Measurements from ENCODE around the gene ARHGAP31. TPM values are rescaled to one million over a fixed set of nuclear protein-coding genes. Genes with fewer than 3 reads are reported as not detected.

Gene ARHGAP31
- total RNA-seq, 2 donors from 2014 or later = 5.7 to 7.9 TPM

DNA sequence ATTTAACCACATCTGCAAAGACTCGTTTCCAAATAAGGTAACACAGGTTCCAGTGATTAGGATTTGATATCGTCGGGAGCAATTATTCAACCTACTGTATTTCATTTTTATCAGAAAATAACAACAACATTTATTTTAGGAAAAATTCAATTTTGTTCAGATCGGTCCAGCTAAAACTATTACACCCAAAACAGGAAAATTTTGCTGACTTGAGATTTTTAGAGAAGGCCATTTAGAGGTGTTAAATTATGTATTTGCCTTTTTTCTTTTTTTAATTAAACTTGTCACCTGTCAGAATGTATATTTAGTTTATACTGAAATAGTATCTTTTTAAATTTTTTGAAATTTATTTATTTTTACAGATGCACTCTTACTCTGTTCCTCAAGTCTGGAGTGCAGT is 81.3 kb downstream of the ARHGAP31 start:
- Histone ChIP-seq H3K27me3 (no peaks in the 10 kb centered on the region), H3K36me3 (replicated peaks in 1 of 2; ENCODE audit: insufficient read depth in 1 of 2, low read depth in 2 of 2) (no peaks in the 10 kb centered on the region), H3K9me3 (no peaks in the 10 kb centered on the region), H3K27ac (no peak overlapping the region), H3K4me3 (no peak overlapping the region), H3K4me1 (no peaks in the 10 kb centered on the region)
- DNase-seq (no peak), ATAC-seq (no peak)
- intact Hi-C loops (cut with DNase I) = no loop called here
- 91 to 94% methylated on average over 4 of the region's 4 CpGs for WGBS, 2 donors
- TF ChIP-seq, protein P1, sequence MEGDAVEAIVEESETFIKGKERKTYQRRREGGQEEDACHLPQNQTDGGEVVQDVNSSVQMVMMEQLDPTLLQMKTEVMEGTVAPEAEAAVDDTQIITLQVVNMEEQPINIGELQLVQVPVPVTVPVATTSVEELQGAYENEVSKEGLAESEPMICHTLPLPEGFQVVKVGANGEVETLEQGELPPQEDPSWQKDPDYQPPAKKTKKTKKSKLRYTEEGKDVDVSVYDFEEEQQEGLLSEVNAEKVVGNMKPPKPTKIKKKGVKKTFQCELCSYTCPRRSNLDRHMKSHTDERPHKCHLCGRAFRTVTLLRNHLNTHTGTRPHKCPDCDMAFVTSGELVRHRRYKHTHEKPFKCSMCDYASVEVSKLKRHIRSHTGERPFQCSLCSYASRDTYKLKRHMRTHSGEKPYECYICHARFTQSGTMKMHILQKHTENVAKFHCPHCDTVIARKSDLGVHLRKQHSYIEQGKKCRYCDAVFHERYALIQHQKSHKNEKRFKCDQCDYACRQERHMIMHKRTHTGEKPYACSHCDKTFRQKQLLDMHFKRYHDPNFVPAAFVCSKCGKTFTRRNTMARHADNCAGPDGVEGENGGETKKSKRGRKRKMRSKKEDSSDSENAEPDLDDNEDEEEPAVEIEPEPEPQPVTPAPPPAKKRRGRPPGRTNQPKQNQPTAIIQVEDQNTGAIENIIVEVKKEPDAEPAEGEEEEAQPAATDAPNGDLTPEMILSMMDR (IDR thresholded peaks at IDR 0.05) = no peak
- TF ChIP-seq POLR2A (IDR thresholded peaks at IDR 0.05) = no peak

DNA sequence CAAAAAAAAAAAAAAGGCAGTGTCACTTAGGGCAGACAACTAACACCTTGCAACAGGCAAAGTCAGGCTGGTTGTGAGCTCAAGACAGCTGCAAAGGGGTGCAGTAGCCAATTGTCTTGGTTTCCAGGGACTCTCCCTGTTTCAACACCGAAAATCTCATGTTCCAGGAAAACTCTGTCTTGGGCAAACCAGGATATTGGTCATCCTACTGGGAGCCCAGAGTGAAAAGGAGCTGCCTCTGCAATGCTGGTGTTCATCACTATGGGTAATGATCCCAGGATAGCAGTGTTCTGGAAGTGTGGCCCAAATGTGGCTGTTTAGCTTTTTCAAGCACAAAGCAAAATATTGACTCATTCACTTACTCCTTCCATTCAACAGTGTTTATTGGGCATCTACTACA is 82.6 kb downstream of the ARHGAP31 start:
- H3K9me3 ChIP-seq = no peaks in the 10 kb centered on the region
- no peaks in the 10 kb centered on the region for H3K4me1 ChIP-seq
- intact Hi-C loops (cut with DNase I) = no loop called here
- H3K4me3 ChIP-seq = no peak overlapping the region
- no peaks in the 10 kb centered on the region for H3K36me3 ChIP-seq (replicated peaks in 1 of 2; ENCODE audit: insufficient read depth in 1 of 2, low read depth in 2 of 2)
- no peak for DNase-seq
- no peaks in the 10 kb centered on the region for H3K27me3 ChIP-seq
- TF ChIP-seq, protein P1 (IDR thresholded peaks at IDR 0.05) = no peak
- no peak for TF ChIP-seq POLR2A (IDR thresholded peaks at IDR 0.05)
- ATAC-seq = no peak
- H3K27ac ChIP-seq = no peak overlapping the region
- 67 to 74% methylated on average over 1 of the region's 1 CpG for WGBS, 2 donors

DNA sequence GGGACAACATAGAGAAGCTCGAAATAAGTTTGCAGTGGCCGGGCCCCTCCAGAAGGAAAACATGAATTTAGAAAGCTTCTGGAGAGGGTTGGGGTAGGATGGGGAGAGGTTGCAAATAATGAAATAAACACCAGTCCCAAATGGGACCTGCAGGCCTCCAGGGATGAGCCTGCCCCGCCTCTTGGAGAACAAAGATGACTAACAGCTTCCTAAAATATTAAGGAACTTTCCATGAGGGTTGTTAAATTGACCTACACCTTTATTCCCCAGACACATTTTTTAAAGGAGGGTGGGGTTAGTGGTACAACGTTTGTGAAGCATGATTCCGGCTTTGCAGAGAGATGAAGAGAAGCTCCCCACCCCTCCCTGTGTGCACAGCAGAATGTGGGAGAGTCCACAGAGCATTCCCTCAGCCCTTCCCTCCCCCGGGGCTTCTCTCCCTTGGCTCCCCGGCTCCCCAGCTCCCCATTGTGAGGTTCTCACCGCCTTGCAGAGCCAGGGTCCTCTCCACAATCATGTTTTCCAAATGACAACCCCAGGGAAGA is 84.1 kb downstream of the ARHGAP31 start:
- H3K4me3 ChIP-seq = no peak overlapping the region
- H3K4me1 ChIP-seq = peaks cover 12% of the 10 kb centered on the region
- no peak overlapping the region for H3K27ac ChIP-seq
- no peaks in the 10 kb centered on the region for H3K9me3 ChIP-seq
- intact Hi-C loops (cut with DNase I) = no loop called here
- H3K27me3 ChIP-seq = no peaks in the 10 kb centered on the region
- no peaks in the 10 kb centered on the region for H3K36me3 ChIP-seq (replicated peaks in 1 of 2; ENCODE audit: insufficient read depth in 1 of 2, low read depth in 2 of 2)
- DNase-seq = no peak
- ATAC-seq = no peak
- 73 to 86% methylated on average over 8 of the region's 8 CpGs for WGBS, 2 donors
- no peak for TF ChIP-seq POLR2A (IDR thresholded peaks at IDR 0.05)
- TF ChIP-seq, protein P1 (IDR thresholded peaks at IDR 0.05) = no peak

DNA sequence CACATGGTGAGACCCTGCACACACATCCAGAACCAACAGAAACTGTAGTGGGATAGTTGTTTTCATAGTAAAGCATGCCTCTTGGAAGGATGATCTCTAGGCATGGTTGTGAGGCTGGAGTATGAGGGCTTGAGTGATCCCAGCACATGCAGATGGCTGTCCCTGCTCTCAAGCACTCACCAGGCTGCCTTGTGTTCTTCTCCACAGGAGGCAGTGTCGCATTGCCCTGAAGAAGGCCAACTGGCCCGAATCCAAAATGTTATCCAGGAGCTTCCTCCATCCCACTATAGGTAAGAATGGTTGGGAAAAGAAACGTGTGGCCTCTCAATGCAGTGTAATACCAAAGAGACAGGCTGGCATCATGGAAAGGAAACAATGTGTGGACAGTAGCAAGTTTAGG is 86.5 kb downstream of the ARHGAP31 start:
- DNase-seq (peak; percentile 42 to 65 (median 61)), ATAC-seq (no peak)
- peaks cover 15% of the 10 kb centered on the region for H3K4me1 ChIP-seq
- H3K27me3 ChIP-seq = no peaks in the 10 kb centered on the region
- 18 to 48% methylated on average over 3 of the region's 3 CpGs for WGBS, 2 donors
- no peak overlapping the region for H3K27ac ChIP-seq
- TF ChIP-seq, protein P1 (IDR thresholded peaks at IDR 0.05) = peak; percentile 11 to 46 (median 29)
- no peak for TF ChIP-seq POLR2A (IDR thresholded peaks at IDR 0.05)
- intact Hi-C loops (cut with DNase I) = no loop called here
- no peak overlapping the region for H3K4me3 ChIP-seq
- no peaks in the 10 kb centered on the region for H3K9me3 ChIP-seq
- H3K36me3 ChIP-seq (replicated peaks in 1 of 2; ENCODE audit: insufficient read depth in 1 of 2, low read depth in 2 of 2) = no peaks in the 10 kb centered on the region

DNA sequence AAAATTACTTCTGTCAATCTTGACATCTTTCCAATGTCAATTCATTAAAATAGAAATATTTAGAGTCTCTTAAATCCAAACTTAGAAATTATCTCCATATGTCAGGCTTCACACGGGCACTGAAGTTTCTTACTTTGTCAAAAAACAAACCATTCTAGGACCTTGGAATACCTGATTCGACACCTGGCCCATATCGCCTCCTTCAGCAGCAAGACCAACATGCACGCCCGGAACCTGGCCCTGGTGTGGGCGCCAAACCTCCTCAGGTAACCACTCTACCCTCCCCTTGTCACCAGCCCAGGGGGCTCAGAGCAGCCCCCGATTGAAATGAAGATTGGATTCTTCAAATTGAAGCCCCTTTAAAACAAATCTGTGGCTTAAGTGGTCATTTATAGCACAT is 88.0 kb downstream of the ARHGAP31 start:
- Histone ChIP-seq H3K36me3 (replicated peaks in 1 of 2; ENCODE audit: insufficient read depth in 1 of 2, low read depth in 2 of 2) (no peaks in the 10 kb centered on the region), H3K27ac (peak overlapping the region in 2 of 4 donors; percentile 16 to 41), H3K4me3 (no peak overlapping the region), H3K27me3 (no peaks in the 10 kb centered on the region), H3K4me1 (peaks cover 16% of the 10 kb centered on the region), H3K9me3 (no peaks in the 10 kb centered on the region)
- ATAC-seq = peak; percentile 75
- intact Hi-C loops (cut with DNase I) = no loop called here
- WGBS, 2 donors = 43 to 72% methylated on average over 7 of the region's 7 CpGs
- TF ChIP-seq, protein P1 (IDR thresholded peaks at IDR 0.05) = no peak
- TF ChIP-seq POLR2A (IDR thresholded peaks at IDR 0.05) = no peak
- peak; percentile 34 to 62 (median 50) for DNase-seq
